Measurements from ENCODE around the gene ITFG1. TPM values are rescaled to one million over a fixed set of nuclear protein-coding genes. Genes with fewer than 3 reads are reported as not detected.

The ITFG1 gene
- total RNA-seq, 4 donors from 2014 or later = 44.8 to 98.4 (median 65.5) TPM

GRCh38 chr16:47470211-47470610, 9.3 kb upstream of the ITFG1 start:
- TF ChIP-seq CTCF (IDR thresholded peaks at IDR 0.05; ENCODE audit: low read depth) = no peak

GRCh38 chr16:47469227-47469626, 8.4 kb upstream of the ITFG1 start:
- TF ChIP-seq CTCF (IDR thresholded peaks at IDR 0.05; ENCODE audit: low read depth) = no peak

GRCh38 chr16:47467501-47467900, 6.6 kb upstream of the ITFG1 start:
- no peak for TF ChIP-seq CTCF (IDR thresholded peaks at IDR 0.05; ENCODE audit: low read depth)

- TF ChIP-seq CTCF (IDR thresholded peaks at IDR 0.05; ENCODE audit: low read depth) = no peak
These were observed 5.2 kb upstream of the ITFG1 start for GRCh38 chr16:47465919-47466630.

GRCh38 chr16:47463771-47464624, 3.1 kb upstream of the ITFG1 start:
- no peak for TF ChIP-seq CTCF (IDR thresholded peaks at IDR 0.05; ENCODE audit: low read depth)

- no peak for TF ChIP-seq CTCF (IDR thresholded peaks at IDR 0.05; ENCODE audit: low read depth)
These were observed 869 bp upstream of the ITFG1 start for GRCh38 chr16:47461598-47462266.

- TF ChIP-seq CTCF (IDR thresholded peaks at IDR 0.05; ENCODE audit: low read depth) = no peak
These were observed 528 bp downstream of the ITFG1 start for GRCh38 chr16:47460359-47460710.

Data from subcutaneous adipose tissue (tissue), 4 donors.